Right lobe of liver (tissue), 4 donors: ENCODE results near the gene ARMCX2.

Source experiments
- CTCF ChIP-seq, 4 donors: fragments of 200-600 bp in 3 of 4; fragments of 450-650 bp in 1 of 4; IDR thresholded peaks; one replicate each; pipeline versions ENCODE4 v1.5.1 to v1.8.0; 2016 to 2022; ENCODE audit warnings: antibody characterized with exemption in 4 of 4, mild to moderate bottlenecking in 2 of 4
- POLR2A ChIP-seq: fragments of 450-650 bp; IDR thresholded peaks from one replicate; pipeline ENCODE4 v1.6.1; 2017; ENCODE audit warnings: antibody characterized with exemption, mild to moderate bottlenecking
- donor health status: DM: no; HTN: no; CAD: no.
- donor health status: DM: no; HTN: no; CAD: no.
- donor health status: DM: no; HTN: yes; CAD: no.

DNA sequence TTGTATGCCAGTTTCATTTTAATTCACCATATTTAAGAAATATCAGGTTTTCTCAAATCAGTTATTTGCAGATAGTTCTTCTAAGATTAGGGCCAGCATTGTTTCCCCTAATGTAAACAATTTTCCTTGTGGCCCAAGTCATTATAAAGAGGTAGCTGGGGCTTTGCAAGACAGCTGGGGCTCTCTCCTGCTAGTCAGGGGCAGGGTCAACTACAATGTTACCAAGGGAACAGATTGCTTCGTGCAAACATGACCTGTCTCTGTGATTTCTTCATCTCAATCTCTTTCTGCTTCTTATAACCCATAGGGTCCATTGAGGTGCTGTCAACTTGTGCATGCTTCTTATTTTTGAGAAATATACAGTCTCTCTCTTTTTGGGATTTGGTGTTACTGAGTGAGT is 53.9 kb downstream of the ARMCX2 start:
- TF ChIP-seq CTCF (IDR thresholded peaks at IDR 0.05) (no peak), POLR2A (no peak)
